HepG2 (cell line): ENCODE data around the gene GBA2. TPM values are rescaled to one million over a fixed set of nuclear protein-coding genes. Genes with fewer than 3 reads are reported as not detected.

Source experiments
- ARNTL ChIP-seq: sonication (generic); formaldehyde crosslinking; IDR thresholded peaks from 2 replicates; pipeline ENCODE4 v1.4.0; 2020; ENCODE audit warnings: mild to moderate bottlenecking, missing genetic modification reagents
- HOXD1 ChIP-seq: sonication (generic); formaldehyde crosslinking; IDR thresholded peaks from 2 replicates; pipeline ENCODE4 v1.5.0; 2020; ENCODE audit warnings: missing genetic modification reagents
- KDM4B ChIP-seq: sonication (generic); formaldehyde crosslinking; IDR thresholded peaks from 2 replicates; pipeline ENCODE4 v1.4.0; 2020; ENCODE audit warnings: missing genetic modification reagents
- MXI1 ChIP-seq: IDR thresholded peaks from 3 replicates; pipeline ENCODE4 v1.6.1; 2012; ENCODE audit warnings: low read depth, low read length, inconsistent platforms, borderline replicate concordance
- PATZ1 ChIP-seq: sonication (generic); formaldehyde crosslinking; IDR thresholded peaks from 2 replicates; pipeline ENCODE4 v1.4.0; 2020; ENCODE audit warnings: missing genetic modification reagents
- PCBP2 ChIP-seq: fragments of 200-400 bp; formaldehyde crosslinking; optimal IDR thresholded peaks from 2 replicates; pipeline ENCODE3; 2018; ENCODE audit warnings: low read length, low read depth; ENCODE audit not compliant: poor library complexity, severe bottlenecking
- TBX3 ChIP-seq: fragments of 450-650 bp; IDR thresholded peaks from 2 replicates; pipeline ENCODE4 v1.6.1; 2017; ENCODE audit warnings: antibody characterized with exemption, mild to moderate bottlenecking, inconsistent platforms, borderline replicate concordance
- TCF7 ChIP-seq: sonication (generic); IDR thresholded peaks from 2 replicates; pipeline ENCODE4 v1.6.1; 2016; ENCODE audit warnings: antibody characterized with exemption, low read depth
- TCF7L2 ChIP-seq: IDR thresholded peaks from 2 replicates; pipeline ENCODE4 v1.6.1; 2011; ENCODE audit warnings: mild to moderate bottlenecking, low read depth, low read length, moderate library complexity
- TGIF2 ChIP-seq: IDR thresholded peaks from 2 replicates; pipeline ENCODE4 v1.6.1; 2016; ENCODE audit warnings: control low read depth, missing compliant biosample characterization
- ZBTB44 ChIP-seq: sonication (generic); formaldehyde crosslinking; IDR thresholded peaks from 2 replicates; pipeline ENCODE4 v1.4.0; 2020; ENCODE audit warnings: missing genetic modification reagents
- ZBTB46 ChIP-seq: sonication (generic); formaldehyde crosslinking; IDR thresholded peaks from 2 replicates; pipeline ENCODE4 v1.4.0; 2020; ENCODE audit warnings: mild to moderate bottlenecking, missing genetic modification reagents, borderline replicate concordance
- ZBTB7B ChIP-seq: sonication (generic); formaldehyde crosslinking; IDR thresholded peaks from 2 replicates; pipeline ENCODE4 v1.4.0; 2020; ENCODE audit warnings: missing genetic modification reagents
- ZNF720 ChIP-seq: sonication (generic); formaldehyde crosslinking; IDR thresholded peaks from 2 replicates; pipeline ENCODE4 v1.4.0; 2020; ENCODE audit warnings: missing genetic modification reagents
- ZNF740 ChIP-seq: sonication (generic); formaldehyde crosslinking; IDR thresholded peaks from 2 replicates; pipeline ENCODE4 v1.4.0; 2020; ENCODE audit warnings: missing genetic modification reagents
- ZNF891 ChIP-seq: sonication (generic); formaldehyde crosslinking; IDR thresholded peaks from 2 replicates; pipeline ENCODE4 v1.5.0; 2020; ENCODE audit warnings: mild to moderate bottlenecking, missing genetic modification reagents
- polyA plus RNA-seq, 8 experiments: library from polyadenylated mRNA; depleted of rRNA in 3 of 8; stranded (reverse) in 7 of 8; unstranded in 1 of 8; fragments of >200 nt; fragmentation: Illumina TruSeq in 4 of 8; extraction: Trizol in 4 of 8; gene quantifications; 2 replicates each; pipeline versions ENCODE4 v1.2.1 to v1.2.3, GENCODE V29; 2011 to 2016; ENCODE audit warnings: low read depth in 4 of 8, missing spikeins in 1 of 8, mixed read lengths in 1 of 8; ENCODE audit not compliant: insufficient read depth in 1 of 8
- total RNA-seq, 5 experiments: library from RNA; depleted of rRNA; stranded (reverse); fragments of >200 nt; fragmentation: Illumina TruSeq; extraction: Trizol; gene quantifications; 2 replicates each; pipeline ENCODE4 v1.2.3, GENCODE V29; 2016; ENCODE audit warnings: low read depth in 1 of 5
- TF ChIP-seq, protein P1 (sequence below): IDR thresholded peaks from 2 replicates; pipeline ENCODE4 v1.6.1; 2016; ENCODE audit warnings: mild to moderate bottlenecking
- TF ChIP-seq, protein P2 (sequence below): sonication (generic); formaldehyde crosslinking; IDR thresholded peaks from 2 replicates; pipeline ENCODE4 v1.4.0; 2020; ENCODE audit warnings: missing genetic modification reagents, mild to moderate bottlenecking, borderline replicate concordance

Gene GBA2
- total and polyA plus RNA-seq, 2 of the 13 experiments (the other 11 are each of a cell fraction or from before 2014, with no cell fraction given), result 37.5 to 86.1 TPM

DNA sequence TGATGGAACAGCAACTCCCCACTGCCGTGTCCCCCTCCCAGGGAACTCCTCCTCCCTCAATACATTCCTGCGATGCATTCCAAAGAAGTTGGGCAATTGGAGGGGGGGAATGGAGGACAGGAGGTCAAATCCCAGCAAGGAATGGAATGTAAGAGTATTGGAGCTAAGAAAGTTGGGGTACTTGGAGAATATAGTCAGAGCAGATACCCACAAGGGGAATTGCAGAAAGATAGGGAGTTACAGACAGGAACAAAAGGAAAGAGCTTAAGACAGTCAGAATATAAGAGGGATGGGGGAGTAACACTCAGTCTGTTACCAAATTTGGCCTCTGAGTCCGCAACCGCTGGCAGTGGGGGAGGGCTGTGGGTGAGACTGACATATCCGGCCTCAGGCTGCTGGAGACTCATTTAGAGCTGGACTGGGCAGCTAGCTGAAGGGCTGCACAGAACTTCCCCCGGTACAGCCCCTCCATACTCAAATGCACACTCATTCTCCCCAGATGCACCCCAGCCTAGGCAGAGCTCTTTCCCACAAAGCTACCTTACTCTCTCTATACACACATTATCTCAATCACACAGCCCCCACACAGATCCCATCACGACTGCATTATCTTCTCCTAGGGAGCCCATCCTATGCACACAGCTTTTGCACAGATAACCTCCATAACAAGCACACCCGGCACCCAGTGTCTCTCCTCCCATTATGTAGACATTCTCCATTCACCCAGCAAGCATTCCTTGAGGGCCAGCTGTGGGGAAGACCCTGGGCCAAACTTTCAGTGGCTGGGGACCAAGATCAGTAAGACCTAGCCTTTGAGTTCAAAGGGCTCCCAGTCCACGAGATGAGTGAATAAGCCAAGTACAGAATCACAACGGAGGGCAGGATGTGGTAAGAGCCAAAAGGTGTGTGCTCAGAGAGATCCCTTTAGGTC lies 20.7 kb downstream of the GBA2 start (continued):
- TF ChIP-seq KDM4B (no peak), ARNTL (CRISPR knock-in tag) (no peak), PCBP2 (no peak), ZNF720 (CRISPR knock-in tag) (no peak), ZBTB46 (no peak), ZNF891 (no peak), ZNF740 (CRISPR knock-in tag) (peak; percentile 95), TGIF2 (CRISPR knock-in tag) (no peak), TBX3 (no peak), TCF7L2 (no peak), ZBTB44 (no peak), TCF7 (no peak), ZBTB7B (no peak), MXI1 (no peak), HOXD1 (no peak), PATZ1 (CRISPR knock-in tag) (peak; percentile 99)
- TF ChIP-seq, protein P1, sequence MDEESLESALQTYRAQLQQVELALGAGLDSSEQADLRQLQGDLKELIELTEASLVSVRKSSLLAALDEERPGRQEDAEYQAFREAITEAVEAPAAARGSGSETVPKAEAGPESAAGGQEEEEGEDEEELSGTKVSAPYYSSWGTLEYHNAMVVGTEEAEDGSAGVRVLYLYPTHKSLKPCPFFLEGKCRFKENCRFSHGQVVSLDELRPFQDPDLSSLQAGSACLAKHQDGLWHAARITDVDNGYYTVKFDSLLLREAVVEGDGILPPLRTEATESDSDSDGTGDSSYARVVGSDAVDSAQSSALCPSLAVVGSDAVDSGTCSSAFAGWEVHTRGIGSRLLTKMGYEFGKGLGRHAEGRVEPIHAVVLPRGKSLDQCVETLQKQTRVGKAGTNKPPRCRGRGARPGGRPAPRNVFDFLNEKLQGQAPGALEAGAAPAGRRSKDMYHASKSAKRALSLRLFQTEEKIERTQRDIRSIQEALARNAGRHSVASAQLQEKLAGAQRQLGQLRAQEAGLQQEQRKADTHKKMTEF (CRISPR knock-in tag), result no peak
- TF ChIP-seq, protein P2, sequence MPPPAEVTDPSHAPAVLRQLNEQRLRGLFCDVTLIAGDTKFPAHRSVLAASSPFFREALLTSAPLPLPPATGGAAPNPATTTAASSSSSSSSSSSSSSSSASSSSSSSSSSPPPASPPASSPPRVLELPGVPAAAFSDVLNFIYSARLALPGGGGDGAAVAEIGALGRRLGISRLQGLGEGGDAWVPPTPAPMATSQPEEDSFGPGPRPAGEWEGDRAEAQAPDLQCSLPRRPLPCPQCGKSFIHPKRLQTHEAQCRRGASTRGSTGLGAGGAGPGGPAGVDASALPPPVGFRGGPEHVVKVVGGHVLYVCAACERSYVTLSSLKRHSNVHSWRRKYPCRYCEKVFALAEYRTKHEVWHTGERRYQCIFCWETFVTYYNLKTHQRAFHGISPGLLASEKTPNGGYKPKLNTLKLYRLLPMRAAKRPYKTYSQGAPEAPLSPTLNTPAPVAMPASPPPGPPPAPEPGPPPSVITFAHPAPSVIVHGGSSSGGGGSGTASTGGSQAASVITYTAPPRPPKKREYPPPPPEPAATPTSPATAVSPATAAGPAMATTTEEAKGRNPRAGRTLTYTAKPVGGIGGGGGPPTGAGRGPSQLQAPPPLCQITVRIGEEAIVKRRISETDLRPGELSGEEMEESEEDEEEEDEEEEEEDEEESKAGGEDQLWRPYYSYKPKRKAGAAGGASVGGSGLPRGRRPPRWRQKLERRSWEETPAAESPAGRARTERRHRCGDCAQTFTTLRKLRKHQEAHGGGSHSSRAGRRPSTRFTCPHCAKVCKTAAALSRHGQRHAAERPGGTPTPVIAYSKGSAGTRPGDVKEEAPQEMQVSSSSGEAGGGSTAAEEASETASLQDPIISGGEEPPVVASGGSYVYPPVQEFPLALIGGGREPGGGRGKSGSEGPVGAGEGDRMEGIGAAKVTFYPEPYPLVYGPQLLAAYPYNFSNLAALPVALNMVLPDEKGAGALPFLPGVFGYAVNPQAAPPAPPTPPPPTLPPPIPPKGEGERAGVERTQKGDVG (CRISPR knock-in tag), result no peak
